ENCODE measurements around the gene CDH24.

CDH24 gene

GRCh38 chr14:23094666-23095195 lies 37.4 kb upstream of the CDH24 start, which contains the start of gene ACIN1:
TSS of gene ACIN1 (minus strand) at chr14:23095136. CDS start at chr14:23095112, 24 bp downstream.
- Mint-ChIP-seq H3K27ac (no peak within 1 kb of the TSS), H3K4me3 (no peak within 1 kb of the TSS), H3K27me3 (no peaks in the 10 kb centered on the region), H3K4me1 (peaks cover 24% of the 10 kb centered on the region), H3K9me3 (no peaks in the 10 kb centered on the region), H3K36me3 (peaks cover 18% of the 10 kb centered on the region)
- peak; percentile 34 for ATAC-seq (ENCODE audit: low read depth)
- peak in 1 of 2 donors; percentile 99 for DNase-seq (ENCODE audit: low spot score in 2 of 2)

DNA sequence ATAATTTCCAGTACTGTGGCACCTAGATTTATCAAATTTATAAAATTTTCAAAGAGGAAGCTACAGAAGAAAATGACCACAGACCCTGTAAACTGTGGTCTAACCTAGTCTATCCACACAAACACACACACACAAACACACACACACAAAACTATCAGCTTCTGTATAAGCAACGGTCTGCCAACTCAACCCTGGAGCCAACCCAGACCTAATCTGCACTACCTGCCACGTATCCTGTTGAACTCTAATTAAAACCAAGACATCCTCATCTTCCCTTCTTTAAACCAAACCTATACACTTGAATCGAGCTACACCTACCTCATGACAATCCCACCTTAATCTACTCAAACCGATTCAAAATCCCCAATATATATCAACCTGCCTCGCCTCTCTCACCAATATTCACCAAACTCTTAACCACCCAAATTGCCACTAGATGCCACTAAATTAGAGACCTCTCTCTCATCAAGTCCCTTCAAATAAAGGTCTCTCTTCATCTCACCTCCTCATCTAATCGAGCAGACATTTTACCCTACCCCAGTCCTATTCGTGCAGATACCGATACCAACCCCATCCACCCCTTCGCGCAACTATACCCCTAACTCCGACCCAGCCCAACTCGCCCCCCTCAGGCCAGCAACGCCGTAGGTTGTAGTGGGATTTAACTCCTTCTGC lies 36.8 kb upstream of the CDH24 start:
- H3K27ac Mint-ChIP-seq = no peak overlapping the region
- no peaks in the 10 kb centered on the region for H3K9me3 Mint-ChIP-seq
- H3K4me3 Mint-ChIP-seq = no peak overlapping the region
- H3K4me1 Mint-ChIP-seq = peaks cover 26% of the 10 kb centered on the region
- H3K27me3 Mint-ChIP-seq = no peaks in the 10 kb centered on the region
- H3K36me3 Mint-ChIP-seq = peaks cover 18% of the 10 kb centered on the region
- ATAC-seq (ENCODE audit: low read depth) (no peak), DNase-seq (ENCODE audit: low spot score in 2 of 2) (no peak)

- H3K36me3 Mint-ChIP-seq = peaks cover 17% of the 10 kb centered on the region
- no peaks in the 10 kb centered on the region for H3K27me3 Mint-ChIP-seq
- ATAC-seq (ENCODE audit: low read depth) (no peak), DNase-seq (ENCODE audit: low spot score in 2 of 2) (no peak)
- H3K27ac Mint-ChIP-seq = no peak overlapping the region
- H3K9me3 Mint-ChIP-seq = no peaks in the 10 kb centered on the region
- H3K4me3 Mint-ChIP-seq = peak overlapping the region; percentile 38
- H3K4me1 Mint-ChIP-seq = peaks cover 25% of the 10 kb centered on the region
Measured at GRCh38 chr14:23093526-23093925, 36.2 kb upstream of the CDH24 start.

- ATAC-seq (ENCODE audit: low read depth) = no peak
- no peaks in the 10 kb centered on the region for H3K27me3 Mint-ChIP-seq
- no peak for DNase-seq (ENCODE audit: low spot score in 2 of 2)
- H3K9me3 Mint-ChIP-seq = no peaks in the 10 kb centered on the region
- H3K27ac Mint-ChIP-seq = no peak overlapping the region
- peaks cover 19% of the 10 kb centered on the region for H3K36me3 Mint-ChIP-seq
- H3K4me1 Mint-ChIP-seq = peaks cover 25% of the 10 kb centered on the region
- peak overlapping the region; percentile 38 for H3K4me3 Mint-ChIP-seq
Measured at GRCh38 chr14:23093104-23093503, 35.8 kb upstream of the CDH24 start.

- DNase-seq (ENCODE audit: low spot score in 2 of 2) (no peak), ATAC-seq (ENCODE audit: low read depth) (no peak)
- Mint-ChIP-seq H3K27me3 (no peaks in the 10 kb centered on the region), H3K9me3 (no peaks in the 10 kb centered on the region), H3K4me3 (no peak overlapping the region), H3K36me3 (peaks cover 22% of the 10 kb centered on the region), H3K27ac (no peak overlapping the region), H3K4me1 (peaks cover 20% of the 10 kb centered on the region)
Measured at GRCh38 chr14:23091294-23092225, 34.2 kb upstream of the CDH24 start.

- ATAC-seq (ENCODE audit: low read depth) (no peak), DNase-seq (ENCODE audit: low spot score in 2 of 2) (no peak)
- no peak overlapping the region for H3K27ac Mint-ChIP-seq
- no peak overlapping the region for H3K4me3 Mint-ChIP-seq
- H3K4me1 Mint-ChIP-seq = peaks cover 18% of the 10 kb centered on the region
- H3K36me3 Mint-ChIP-seq = peaks cover 28% of the 10 kb centered on the region
- H3K9me3 Mint-ChIP-seq = no peaks in the 10 kb centered on the region
- no peaks in the 10 kb centered on the region for H3K27me3 Mint-ChIP-seq
Measured at GRCh38 chr14:23090254-23090636, 32.9 kb upstream of the CDH24 start.

- DNase-seq (ENCODE audit: low spot score in 2 of 2) (no peak), ATAC-seq (ENCODE audit: low read depth) (no peak)
- Mint-ChIP-seq H3K27ac (no peak overlapping the region), H3K36me3 (peaks cover 28% of the 10 kb centered on the region), H3K9me3 (no peaks in the 10 kb centered on the region), H3K4me3 (no peak overlapping the region), H3K4me1 (peaks cover 18% of the 10 kb centered on the region), H3K27me3 (no peaks in the 10 kb centered on the region)
Measured at GRCh38 chr14:23089498-23090253, 32.4 kb upstream of the CDH24 start.

GRCh38 chr14:23086565-23086964 lies 29.2 kb upstream of the CDH24 start:
- Mint-ChIP-seq H3K27me3 (no peaks in the 10 kb centered on the region), H3K4me3 (no peak overlapping the region), H3K27ac (peak overlapping the region; percentile 28), H3K4me1 (peaks cover 9% of the 10 kb centered on the region), H3K36me3 (peaks cover 26% of the 10 kb centered on the region), H3K9me3 (no peaks in the 10 kb centered on the region)
- no peak for ATAC-seq (ENCODE audit: low read depth)
- no peak for DNase-seq (ENCODE audit: low spot score in 2 of 2)

DNA sequence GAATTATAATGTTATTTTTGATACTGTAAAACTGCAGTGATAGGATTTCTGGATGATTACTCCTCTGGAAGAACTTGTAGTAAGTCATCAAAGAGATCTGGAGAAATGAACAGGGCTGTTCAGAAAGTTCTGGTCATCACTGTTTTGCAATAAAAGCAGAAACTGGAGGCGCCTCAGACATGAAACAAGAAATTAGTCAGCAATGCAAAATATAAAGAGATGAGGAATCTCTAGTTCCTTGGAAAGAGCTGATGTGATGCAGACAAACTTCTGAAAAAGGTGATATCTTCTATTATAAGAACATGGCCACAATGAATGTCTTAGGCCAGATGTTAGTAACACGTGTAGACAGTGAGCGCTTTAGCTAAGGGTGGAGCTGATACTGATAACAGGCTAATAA lies 28.1 kb upstream of the CDH24 start:
- Mint-ChIP-seq H3K27ac (no peak overlapping the region), H3K27me3 (no peaks in the 10 kb centered on the region), H3K4me3 (no peak overlapping the region), H3K9me3 (no peaks in the 10 kb centered on the region), H3K4me1 (peaks cover 10% of the 10 kb centered on the region), H3K36me3 (peaks cover 33% of the 10 kb centered on the region)
- no peak for ATAC-seq (ENCODE audit: low read depth)
- DNase-seq (ENCODE audit: low spot score in 2 of 2) = no peak

GRCh38 chr14:23080474-23080873 lies 23.2 kb upstream of the CDH24 start:
- peaks cover 3% of the 10 kb centered on the region for H3K4me1 Mint-ChIP-seq
- H3K27ac Mint-ChIP-seq = peak overlapping the region; percentile 26

DNA sequence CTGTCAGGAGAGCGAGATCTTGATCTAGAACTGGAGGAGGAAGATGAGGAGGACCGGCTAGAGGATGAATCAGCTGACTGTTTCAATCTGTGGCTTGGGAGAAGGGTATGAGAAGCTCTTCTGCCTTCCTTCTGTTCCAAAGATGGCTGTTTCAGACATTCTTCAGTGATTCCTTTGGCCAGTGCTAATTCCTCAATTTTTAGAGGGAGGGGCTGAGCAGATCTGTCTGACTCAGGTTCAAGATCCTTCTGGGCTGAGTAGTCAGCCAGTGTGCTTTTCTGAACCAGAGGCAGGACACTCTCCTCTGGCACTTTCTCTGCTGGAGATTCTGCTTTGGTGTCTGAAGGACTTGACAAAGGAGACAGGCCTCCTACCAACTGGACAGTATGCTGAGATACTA lies 22.4 kb upstream of the CDH24 start:
- no peaks in the 10 kb centered on the region for H3K9me3 Mint-ChIP-seq
- no peaks in the 10 kb centered on the region for H3K27me3 Mint-ChIP-seq
- ATAC-seq (ENCODE audit: low read depth) = no peak
- peaks cover 25% of the 10 kb centered on the region for H3K36me3 Mint-ChIP-seq
- DNase-seq (ENCODE audit: low spot score in 2 of 2) = no peak
- no peak overlapping the region for H3K4me3 Mint-ChIP-seq
- peaks cover 3% of the 10 kb centered on the region for H3K4me1 Mint-ChIP-seq
- H3K27ac Mint-ChIP-seq = peak overlapping the region; percentile 26

More at GRCh38 chr14:23080474-23080873, 23.2 kb upstream of the CDH24 start:
- ATAC-seq (ENCODE audit: low read depth) = no peak
- no peaks in the 10 kb centered on the region for H3K9me3 Mint-ChIP-seq
- DNase-seq (ENCODE audit: low spot score in 2 of 2) = no peak
- H3K27me3 Mint-ChIP-seq = no peaks in the 10 kb centered on the region
- peaks cover 25% of the 10 kb centered on the region for H3K36me3 Mint-ChIP-seq
- no peak overlapping the region for H3K4me3 Mint-ChIP-seq

GRCh38 chr14:23078692-23079116 lies 21.4 kb upstream of the CDH24 start:
- no peaks in the 10 kb centered on the region for H3K9me3 Mint-ChIP-seq

DNA sequence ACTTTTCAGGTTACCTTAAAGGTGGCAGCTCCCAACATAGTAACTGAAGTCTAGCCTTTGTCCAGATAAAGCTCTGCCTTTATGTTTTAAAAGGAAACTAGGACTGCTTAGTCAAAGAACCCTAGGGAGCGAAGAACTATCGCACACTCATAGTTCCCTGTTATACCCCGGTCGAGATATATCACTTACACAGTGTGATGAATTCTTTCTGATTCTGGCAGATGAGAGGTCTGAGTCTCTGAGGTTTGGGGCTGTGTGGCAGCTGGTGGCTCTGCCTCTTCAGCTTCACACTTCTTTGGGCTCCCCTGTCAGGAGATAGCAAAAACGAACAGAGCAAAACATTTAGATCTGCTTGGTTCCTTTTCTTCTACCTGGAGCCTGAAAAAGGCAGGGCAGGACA lies 20.6 kb upstream of the CDH24 start:
- Mint-ChIP-seq H3K36me3 (peaks cover 28% of the 10 kb centered on the region), H3K27ac (no peak overlapping the region), H3K27me3 (no peaks in the 10 kb centered on the region), H3K4me3 (no peak overlapping the region), H3K4me1 (peaks cover 3% of the 10 kb centered on the region), H3K9me3 (no peaks in the 10 kb centered on the region)
- DNase-seq (ENCODE audit: low spot score in 2 of 2) = no peak
- ATAC-seq (ENCODE audit: low read depth) = no peak

More at GRCh38 chr14:23078692-23079116, 21.4 kb upstream of the CDH24 start:
- Mint-ChIP-seq H3K27ac (no peak overlapping the region), H3K4me3 (no peak overlapping the region), H3K4me1 (peaks cover 3% of the 10 kb centered on the region), H3K27me3 (no peaks in the 10 kb centered on the region), H3K36me3 (peaks cover 28% of the 10 kb centered on the region)
- DNase-seq (ENCODE audit: low spot score in 2 of 2) (no peak), ATAC-seq (ENCODE audit: low read depth) (no peak)
